Stimulated activated CD4-positive, alpha-beta T cell treated with anti-CD3 and anti-CD28 coated beads, Interleukin-15, amount 100 ng/mL, for 24 hours (primary cell): ENCODE data around the gene ST8SIA2.
"Not testable (repeated sequence)": the region's sequence is repeated elsewhere in the genome, so short reads cannot be mapped to it uniquely, and the experiment has no call there.

Source experiments
- DNase-seq: peaks from one replicate; pipeline ENCODE4 v3.0.0-alpha.2; 2020

The ST8SIA2 gene

DNA sequence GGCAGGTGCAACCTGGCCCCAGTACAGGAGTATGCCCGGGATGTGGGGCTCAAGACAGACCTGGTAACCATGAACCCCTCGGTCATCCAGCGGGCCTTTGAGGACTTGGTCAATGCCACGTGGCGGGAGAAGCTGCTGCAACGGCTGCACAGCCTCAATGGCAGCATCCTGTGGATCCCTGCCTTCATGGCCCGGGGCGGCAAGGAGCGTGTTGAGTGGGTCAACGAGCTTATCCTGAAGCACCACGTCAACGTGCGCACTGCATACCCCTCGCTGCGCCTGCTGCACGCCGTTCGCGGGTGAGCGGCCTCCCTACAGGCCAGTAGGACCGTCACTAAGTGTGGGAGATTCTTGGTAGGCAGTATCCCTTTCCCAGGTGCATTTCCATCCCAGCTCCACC is 51.0 kb downstream of the ST8SIA2 start:
- DNase-seq, result no peak

GRCh38 chr15:92448370-92448769 is 54.7 kb downstream of the ST8SIA2 start:
- no peak for DNase-seq

DNA sequence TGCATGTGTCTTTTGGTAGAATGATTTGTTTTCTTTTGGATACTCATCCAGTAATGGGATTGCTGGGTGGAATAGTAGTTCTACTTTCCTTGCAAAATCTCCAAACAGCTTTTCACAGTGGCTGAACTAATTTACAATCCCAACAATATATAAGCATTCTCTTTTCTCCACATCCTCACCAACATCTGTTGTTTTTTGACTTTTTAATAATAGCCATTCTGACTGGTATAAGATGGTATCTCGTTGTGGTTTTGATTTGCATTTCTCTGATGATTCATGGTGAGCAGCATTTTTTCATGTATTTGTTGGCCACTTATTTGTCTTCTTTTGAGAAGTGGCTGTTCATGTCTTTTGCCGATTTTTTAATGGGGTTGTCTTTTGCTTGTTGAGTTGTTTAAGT is 55.8 kb downstream of the ST8SIA2 start:
- DNase-seq, result no peak

GRCh38 chr15:92451225-92451825 is 57.6 kb downstream of the ST8SIA2 start:
- no peak for DNase-seq

- no peak for DNase-seq
Observed at GRCh38 chr15:92452143-92452542, 58.5 kb downstream of the ST8SIA2 start.

DNA sequence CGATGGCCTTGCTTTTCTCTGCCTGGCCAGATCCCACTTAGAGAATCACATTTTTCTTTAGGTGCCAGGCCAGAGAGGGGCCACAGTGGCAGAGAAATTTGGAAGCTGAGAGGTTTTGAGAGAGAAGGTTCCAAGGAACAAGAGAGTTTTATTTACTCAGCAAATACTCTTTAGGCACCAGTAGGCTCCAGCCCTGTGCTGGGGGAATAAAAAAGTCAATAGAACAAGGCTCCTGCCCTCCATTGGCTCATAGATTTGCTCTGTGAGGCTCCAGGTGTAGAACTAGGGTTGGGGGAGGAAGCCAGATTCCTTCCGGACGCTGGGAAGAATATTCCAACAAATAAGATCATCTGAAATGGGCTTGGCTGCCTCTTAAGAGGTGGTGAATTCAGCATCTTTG is 59.9 kb downstream of the ST8SIA2 start:
- no peak for DNase-seq

DNA sequence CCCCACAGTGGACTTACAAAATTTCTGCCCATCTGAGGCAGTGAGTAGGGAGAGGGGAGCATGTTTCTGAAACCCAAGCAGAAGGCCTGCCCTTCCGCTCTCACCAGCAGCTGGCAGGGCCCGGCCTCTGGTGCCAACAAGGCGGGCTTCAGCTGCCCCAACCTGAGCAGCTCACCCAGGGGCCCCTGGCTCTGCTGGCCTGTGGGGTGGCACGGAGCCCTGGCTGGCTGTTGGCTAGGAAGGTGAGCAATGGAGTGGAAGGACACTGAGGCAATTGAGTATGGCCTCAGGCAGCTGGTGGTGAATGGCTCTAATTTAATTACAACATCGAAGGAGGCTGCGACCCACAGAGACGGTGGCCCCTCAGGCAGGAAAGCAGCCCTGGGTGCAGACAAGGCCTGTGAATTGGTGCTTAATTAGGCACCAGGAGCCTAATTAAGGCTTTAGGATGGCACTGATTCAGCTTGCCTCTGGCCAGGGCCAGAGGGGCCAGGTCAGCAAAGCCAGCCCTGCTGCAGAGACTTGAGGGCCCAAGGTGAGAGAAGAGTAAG is 60.9 kb downstream of the ST8SIA2 start:
- DNase-seq, result no peak

GRCh38 chr15:92455271-92455670 is 61.6 kb downstream of the ST8SIA2 start:
- DNase-seq, result no peak

- DNase-seq, result no peak
Observed at GRCh38 chr15:92457471-92458041, 63.9 kb downstream of the ST8SIA2 start.

DNA sequence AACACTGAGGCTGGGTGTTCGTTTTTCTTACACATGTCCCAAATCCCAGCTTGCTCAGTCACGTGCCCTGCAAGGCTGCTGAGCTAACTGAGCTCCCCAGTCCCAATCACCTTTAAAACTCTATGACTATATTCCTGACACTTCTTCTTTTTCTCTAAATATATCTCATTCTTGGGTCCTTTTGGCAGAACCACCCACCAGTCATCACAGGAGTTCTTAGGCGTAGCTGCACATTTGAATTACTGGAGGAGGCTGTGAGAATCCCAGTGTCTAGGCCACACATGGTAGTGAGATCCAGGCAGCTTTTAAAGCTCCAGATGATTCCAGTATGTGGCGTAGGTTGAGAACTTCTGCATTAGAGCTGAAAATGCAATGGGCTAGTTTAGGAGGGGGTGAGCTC is 66.3 kb downstream of the ST8SIA2 start:
- DNase-seq, result no peak

- no peak for DNase-seq
Observed at GRCh38 chr15:92462424-92463125, 68.9 kb downstream of the ST8SIA2 start.

- no peak for DNase-seq
Observed at GRCh38 chr15:92463352-92463751, 69.7 kb downstream of the ST8SIA2 start.

GRCh38 chr15:92463826-92464225 is 70.1 kb downstream of the ST8SIA2 start:
- DNase-seq, result no peak

DNA sequence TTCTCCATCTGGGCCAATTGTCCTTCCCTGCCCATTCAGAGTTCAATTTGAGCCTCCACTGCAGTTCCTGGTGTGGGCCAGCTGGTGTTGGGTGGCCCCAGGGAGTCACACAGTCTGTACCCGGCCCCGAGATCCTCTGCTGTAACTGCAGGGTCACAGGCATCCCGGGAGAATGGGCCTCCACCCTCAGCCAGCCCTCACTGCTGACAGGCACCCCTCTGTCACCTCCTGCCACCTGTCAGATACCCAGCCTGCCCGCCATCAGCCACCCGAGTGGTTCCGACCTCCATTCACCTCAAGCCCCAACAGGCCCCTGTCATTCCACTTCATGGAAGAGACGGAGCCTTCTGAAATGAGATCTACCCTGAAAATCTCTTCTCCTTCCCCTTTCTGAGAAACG is 73.2 kb downstream of the ST8SIA2 start:
- DNase-seq, result no peak

- no peak for DNase-seq
Observed at GRCh38 chr15:92467245-92467644, 73.6 kb downstream of the ST8SIA2 start.

- DNase-seq, result no peak
Observed at GRCh38 chr15:92468991-92469390, 75.3 kb downstream of the ST8SIA2 start.

GRCh38 chr15:92471288-92471687 is 77.6 kb downstream of the ST8SIA2 start:
- DNase-seq, result no peak

GRCh38 chr15:92473756-92474155 is 80.1 kb downstream of the ST8SIA2 start:
- DNase-seq, result no peak

DNA sequence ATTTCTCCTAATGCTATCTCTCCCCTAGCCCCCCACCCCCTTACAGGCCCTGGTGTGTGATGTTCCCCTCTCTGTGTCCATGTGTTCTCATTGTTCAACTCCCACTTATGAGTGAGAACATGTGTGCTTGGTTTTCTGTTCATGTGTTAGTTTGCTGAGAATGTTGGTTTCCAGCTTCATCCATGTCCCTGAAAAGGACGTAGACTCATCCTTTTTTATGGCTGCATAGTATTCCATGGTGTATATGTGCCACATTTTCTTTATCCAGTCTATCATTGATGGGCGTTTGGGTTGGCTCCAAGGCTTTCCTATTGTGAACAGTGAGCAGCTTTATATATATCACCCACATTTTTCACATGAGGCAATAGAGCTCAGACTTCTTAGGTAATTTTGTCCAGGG is 86.0 kb downstream of the ST8SIA2 start:
- DNase-seq, result not testable (repeated sequence)

DNA sequence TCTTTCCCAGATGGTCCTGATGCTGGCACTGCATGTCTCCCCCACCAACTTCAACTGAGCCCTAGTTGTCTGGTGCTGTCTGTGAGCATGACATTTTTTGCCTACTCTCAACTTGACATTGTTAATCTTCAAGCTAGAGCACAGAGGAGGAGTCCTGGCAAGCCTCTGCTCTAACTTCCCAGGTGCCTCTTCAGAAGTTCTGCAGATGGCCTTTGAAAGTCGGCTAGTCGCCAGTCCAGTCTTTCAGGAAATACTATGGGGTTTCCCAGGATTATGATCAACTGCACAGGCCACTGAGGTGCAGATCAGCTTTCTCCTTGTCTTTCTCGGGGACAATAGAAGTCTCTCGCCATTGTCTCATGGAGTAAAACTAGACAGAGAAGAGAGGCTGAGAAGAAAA is 86.7 kb downstream of the ST8SIA2 start:
- DNase-seq, result no peak

DNA sequence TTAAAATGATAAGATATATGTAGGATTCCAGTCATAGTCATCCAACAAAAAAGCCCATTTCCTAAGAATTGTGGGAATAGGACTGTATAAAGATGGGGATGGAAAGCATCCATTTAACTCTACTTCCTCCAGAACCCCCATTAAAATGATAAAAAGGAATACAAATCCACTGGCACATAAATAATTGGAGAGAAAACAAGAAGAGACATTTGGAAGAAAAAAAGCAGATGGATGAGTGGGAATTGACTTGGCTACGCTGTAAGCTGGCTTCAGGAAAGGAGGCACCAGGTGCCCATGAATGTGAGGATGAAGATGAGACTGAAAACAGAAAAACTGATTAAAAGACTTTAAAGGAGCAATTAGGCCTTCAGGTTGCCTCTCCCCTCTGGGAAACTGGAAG is 91.8 kb downstream of the ST8SIA2 start:
- no peak for DNase-seq

DNA sequence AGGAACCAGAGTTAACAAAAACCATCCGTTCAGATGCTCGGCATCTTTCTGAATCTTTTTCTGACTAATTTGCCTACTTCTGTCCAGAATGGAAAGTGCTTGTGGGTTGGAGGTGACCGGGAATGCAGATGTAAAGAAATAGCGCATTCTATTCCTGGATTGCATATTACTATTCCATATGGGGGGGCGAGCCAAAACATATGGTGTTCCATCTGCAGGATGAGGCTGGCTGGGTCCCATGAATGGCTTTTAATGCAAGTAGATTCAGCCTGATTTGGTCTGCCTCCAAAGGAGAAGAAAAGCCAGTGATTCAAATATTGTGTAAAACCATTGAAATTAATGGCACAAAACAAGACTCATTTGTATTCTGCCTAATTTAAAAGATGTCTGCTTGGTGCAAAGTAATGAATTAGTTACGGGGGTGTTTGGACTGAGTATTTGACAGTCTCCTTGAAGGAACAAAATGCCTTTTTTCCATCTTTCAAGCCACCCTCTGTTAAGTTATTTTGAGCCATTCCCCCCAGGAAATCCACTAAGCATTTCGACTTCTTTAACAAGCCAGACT is 99.0 kb downstream of the ST8SIA2 start:
- DNase-seq, result no peak

- DNase-seq, result no peak
Observed at GRCh38 chr15:92494806-92495336, 101.2 kb downstream of the ST8SIA2 start.

- no peak for DNase-seq
Observed at GRCh38 chr15:92495446-92495845, 101.8 kb downstream of the ST8SIA2 start.
